T-helper 2 cell (primary cell): ENCODE data around the gene CCDC106.

ENCODE experiments used
- DNase-seq, 5 experiments: peaks; one replicate each; pipeline versions ENCODE4 v3.0.0 to v3.0.0-alpha.2; 2012 to 2022

Gene CCDC106

DNA sequence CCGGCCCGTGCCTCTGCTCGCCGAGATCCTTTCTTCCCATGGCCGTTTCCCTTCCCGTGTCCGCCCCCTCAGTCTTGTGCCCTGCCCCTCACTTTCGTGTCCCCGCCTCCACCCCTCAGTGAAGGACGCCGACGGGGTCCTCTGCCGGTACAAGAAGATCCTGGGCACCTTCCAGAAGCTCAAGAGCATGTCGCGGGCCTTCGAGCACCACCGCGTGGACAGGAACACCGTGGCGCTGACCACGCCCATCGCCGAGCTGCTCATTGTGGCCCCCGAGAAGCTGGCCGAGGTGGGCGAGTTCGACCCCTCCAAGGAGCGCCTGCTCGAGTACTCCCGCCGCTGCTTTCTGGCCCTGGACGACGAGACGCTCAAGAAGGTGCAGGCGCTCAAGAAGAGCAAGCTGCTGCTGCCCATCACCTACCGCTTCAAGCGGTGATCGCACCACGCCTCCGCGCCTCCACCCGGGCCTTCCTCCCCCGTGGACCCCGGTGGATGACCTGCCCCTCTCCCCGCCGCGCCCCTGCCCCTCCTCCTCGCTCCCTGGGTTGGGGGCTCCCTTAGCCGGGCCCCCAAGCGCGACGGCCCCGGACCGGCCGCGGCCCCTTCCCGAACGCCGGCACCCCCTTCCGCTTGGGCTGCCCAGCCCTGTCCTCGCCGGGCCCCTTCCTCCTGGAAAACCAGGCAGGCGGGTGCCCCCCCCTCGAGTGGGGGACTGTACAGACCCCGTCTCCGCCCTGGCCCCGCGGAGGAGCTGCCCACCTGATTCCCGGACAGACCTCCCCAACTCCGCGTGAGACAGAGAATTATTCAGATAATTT, 4.5 kb downstream of the CCDC106 start:
- no peak for DNase-seq

GRCh38 chr19:55653651-55654322, 5.8 kb downstream of the CCDC106 start:
- DNase-seq, result peak; percentile 97 to 100 (median 98)

DNA sequence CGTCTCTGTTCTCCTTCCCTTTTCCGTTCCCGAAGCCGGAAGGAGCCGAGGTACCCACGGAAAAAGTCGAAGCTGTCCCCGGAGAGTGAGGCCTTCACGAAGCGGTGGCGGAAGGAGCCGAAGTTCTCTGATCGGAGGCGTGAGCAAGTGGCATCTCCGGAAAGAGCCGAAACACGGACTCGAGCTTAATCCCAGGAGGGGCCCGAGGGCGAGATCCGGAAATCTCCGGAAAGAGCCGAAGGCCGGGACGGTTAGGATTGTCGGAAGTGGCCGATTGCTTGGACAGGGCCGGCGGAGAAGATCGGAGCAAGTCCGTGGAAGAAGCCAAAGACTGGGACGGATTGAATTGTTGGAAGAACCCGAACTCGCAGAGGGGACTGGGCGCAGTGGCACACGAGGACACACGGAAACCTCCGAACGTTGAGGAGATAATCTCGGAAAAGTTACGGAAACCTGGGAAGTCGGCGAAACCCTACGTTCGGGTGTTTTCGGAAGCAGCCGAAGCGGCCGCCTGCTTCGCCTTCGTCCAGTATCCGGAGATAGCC, 6.4 kb downstream of the CCDC106 start:
- peak; percentile 93 to 99 (median 99) for DNase-seq

DNA sequence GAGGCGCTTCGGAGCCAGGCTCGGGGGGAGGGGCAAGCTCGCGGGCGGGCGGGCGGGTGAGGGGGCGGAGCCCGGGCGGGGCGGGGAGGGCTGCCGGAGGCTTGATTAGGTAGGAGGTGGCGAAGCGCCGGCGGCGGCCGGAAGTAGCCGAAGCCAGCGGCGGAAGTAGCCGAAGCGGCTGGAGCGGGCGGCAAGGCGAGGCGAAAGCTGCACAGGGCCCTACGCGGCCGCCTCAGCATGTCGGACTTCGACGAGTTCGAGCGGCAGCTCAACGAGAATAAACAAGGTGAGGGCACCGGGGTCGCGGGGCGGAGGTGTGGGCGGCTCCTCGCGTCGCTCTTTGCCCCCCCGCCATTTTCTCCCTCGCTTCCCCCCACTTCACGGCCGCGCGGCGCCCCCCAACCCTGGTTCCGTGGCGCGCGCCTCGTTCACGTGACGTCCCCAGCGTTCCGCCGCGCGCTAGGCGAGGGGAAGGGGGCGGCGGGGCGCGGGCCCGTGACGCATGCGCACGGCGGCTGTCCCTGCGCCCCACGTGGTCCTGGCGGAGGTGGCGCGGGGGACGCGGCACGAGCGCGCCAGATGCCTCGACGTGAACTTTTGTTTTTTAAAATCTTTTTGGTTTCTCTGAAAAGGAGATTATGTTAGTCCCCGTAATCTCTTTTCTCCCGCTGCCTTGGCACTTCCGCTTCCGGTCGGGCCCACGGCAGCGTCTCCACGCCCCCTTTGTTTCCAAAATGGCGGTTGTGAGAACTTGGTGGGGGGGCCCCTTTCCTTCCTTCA, 7.0 kb downstream of the CCDC106 start, which contains the start of gene U2AF2:
TSS of gene U2AF2 (plus strand) at position 168 of the 780 bp plus-strand sequence. CDS start at position 238, 70 bp downstream.
- peak; percentile 92 to 97 (median 94) for DNase-seq

DNA sequence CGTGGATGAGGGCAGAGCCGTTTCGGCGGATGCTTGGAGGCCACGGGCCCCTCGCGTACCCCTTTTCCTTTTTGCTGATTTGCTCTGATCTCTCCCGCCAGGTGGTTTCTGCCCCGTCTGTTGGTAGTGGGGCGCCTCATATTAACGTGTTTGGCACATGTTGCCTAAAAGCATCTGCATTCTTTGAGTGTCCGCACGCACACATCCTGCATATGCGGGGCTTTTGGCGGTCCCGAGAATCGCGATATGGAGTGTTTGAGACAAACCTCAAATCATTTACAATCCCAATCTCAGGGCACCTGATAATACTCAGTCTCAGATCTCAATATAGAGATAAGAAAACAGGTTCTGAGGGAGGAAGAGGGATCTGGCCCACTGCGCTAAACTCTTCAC, 7.6 kb downstream of the CCDC106 start:
- DNase-seq, result no peak

- DNase-seq, result no peak
Observed at GRCh38 chr19:55656552-55656951, 8.5 kb downstream of the CCDC106 start.

GRCh38 chr19:55656988-55657747, 9.2 kb downstream of the CCDC106 start:
- peak in 1 of 5 experiments; percentile 26 for DNase-seq

GRCh38 chr19:55658846-55659459, 10.9 kb downstream of the CCDC106 start:
- no peak for DNase-seq

- DNase-seq, result no peak
Observed at GRCh38 chr19:55659822-55660221, 11.8 kb downstream of the CCDC106 start.

DNA sequence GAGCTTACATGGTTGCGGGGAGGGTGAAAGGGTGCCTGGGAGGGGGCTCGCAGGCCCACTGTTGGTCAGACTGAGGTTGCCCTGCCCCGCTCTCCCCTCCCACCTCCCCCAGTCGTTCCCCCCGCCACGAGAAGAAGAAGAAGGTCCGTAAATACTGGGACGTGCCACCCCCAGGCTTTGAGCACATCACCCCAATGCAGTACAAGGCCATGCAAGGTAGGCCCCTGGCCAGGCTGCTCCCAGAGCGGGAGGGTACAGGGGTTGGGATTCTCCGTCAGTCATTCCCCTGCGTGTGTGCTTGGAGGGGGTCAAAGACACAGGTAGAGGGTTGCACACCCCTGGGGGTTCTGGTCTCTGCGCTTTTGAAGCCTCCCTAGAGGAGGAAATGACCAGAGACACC, 12.4 kb downstream of the CCDC106 start:
- DNase-seq, result no peak

DNA sequence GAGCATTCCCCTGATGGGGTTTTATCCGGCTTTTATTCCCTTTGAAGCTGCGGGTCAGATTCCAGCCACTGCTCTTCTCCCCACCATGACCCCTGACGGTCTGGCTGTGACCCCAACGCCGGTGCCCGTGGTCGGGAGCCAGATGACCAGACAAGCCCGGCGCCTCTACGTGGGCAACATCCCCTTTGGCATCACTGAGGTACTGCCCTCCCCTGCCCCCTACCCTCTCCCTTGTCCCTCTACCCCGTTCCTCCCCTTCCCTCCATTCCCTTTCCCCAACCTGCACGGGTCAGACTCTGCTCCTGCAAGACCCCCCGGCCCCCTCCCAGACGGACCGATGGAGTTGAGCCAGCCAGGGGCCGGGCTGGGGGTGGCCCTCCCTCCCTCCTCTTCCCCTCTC, 13.0 kb downstream of the CCDC106 start:
- DNase-seq, result no peak

DNA sequence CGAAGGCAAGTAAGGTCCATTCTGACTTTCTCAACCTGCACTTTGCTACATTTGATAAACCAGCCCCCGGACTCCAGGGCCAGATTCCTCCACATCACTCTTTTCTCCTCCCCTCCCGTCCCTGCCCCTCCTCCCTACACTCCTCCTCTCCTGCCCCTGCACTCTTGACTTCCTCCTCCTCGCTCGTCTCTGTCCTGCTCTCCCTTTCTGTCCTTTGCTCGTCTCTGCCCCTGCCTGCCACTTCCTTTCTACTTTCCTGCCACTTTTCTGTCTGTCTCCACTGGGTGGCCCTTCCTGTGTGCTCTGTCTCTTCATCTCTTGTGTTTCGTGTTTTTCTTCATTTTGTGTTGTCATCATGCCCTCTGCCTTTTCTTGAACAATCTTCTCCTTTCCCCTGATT, 13.8 kb downstream of the CCDC106 start:
- DNase-seq, result no peak

- DNase-seq, result no peak
Observed at GRCh38 chr19:55663846-55664536, 16.0 kb downstream of the CCDC106 start.

GRCh38 chr19:55666343-55667005, 18.5 kb downstream of the CCDC106 start:
- no peak for DNase-seq

- DNase-seq, result no peak
Observed at GRCh38 chr19:55667006-55667381, 19.0 kb downstream of the CCDC106 start.

- no peak for DNase-seq
Observed at GRCh38 chr19:55667511-55667910, 19.5 kb downstream of the CCDC106 start.

GRCh38 chr19:55667958-55668357, 19.9 kb downstream of the CCDC106 start:
- no peak for DNase-seq

- DNase-seq, result no peak
Observed at GRCh38 chr19:55668603-55669348, 20.8 kb downstream of the CCDC106 start.

- no peak for DNase-seq
Observed at GRCh38 chr19:55669418-55670279, 21.6 kb downstream of the CCDC106 start.
